HCT116 (cell line): Measurements from ENCODE around the gene TXNDC12. TPM values are rescaled to one million over a fixed set of nuclear protein-coding genes. Genes with fewer than 3 reads are reported as not detected.

ENCODE experiments used
- ATAC-seq: fragments of 200-7000 bp; cut with Tn5 transposase; 2 replicates; pipeline ENCODE4 v1.9.1; 2020; ENCODE audit warnings: mild to moderate bottlenecking, moderate library complexity
- BruUV-seq: library from RNA; stranded (reverse); fragments of 400-500 nt; replicated peaks from 2 replicates; lab custom pipeline; 2021; lab: Mats Ljungman, UMichigan
- CTCF ChIA-PET: fragments of 300-600 bp; sonication (Branson Sonifier 250); formaldehyde crosslinking; loops from one replicate; lab custom pipeline; 2021; ENCODE audit warnings: antibody characterized with exemption; lab: Charles Lee
- POLR2A ChIA-PET: fragments of 300-600, 350-600 bp; sonication (Branson Sonifier 250); formaldehyde crosslinking; loops from one replicate; lab custom pipeline; 2021; ENCODE audit warnings: antibody characterized with exemption; lab: Charles Lee
- RAD21 ChIA-PET, 2 experiments: fragments of 300-600 bp; sonication (Branson Sonifier 250); formaldehyde crosslinking; loops; one replicate each; lab custom pipeline; 2023; ENCODE audit warnings: low total read pairs in 2 of 2; ENCODE audit not compliant: uncharacterized antibody in 2 of 2, unreplicated experiment in 2 of 2, low non-redundant PET in 1 of 2; lab: Charles Lee
- DNase-seq: peaks from one replicate; pipeline ENCODE4 v3.0.0-alpha.2; 2010; ENCODE audit warnings: low read depth, low spot score
- H2AFZ ChIP-seq: fragments of 200-600 bp; shearing (Covaris generic), sonication (generic); 2 replicates; pipeline ENCODE4 v1.6.1; 2017; ENCODE audit warnings: low read depth, mixed run types, mixed read lengths, antibody characterized with exemption, low read length; ENCODE audit not compliant: poor library complexity, severe bottlenecking
- H3K27ac ChIP-seq: 2 replicates; pipeline ENCODE4 v1.5.1; 2012; ENCODE audit warnings: low read depth, low read length
- H3K27me3 ChIP-seq: fragments of 200-600 bp; sonication (generic); 2 replicates; pipeline ENCODE4 v1.6.1; 2016; ENCODE audit warnings: mixed run types, low read length, mixed read lengths; ENCODE audit not compliant: insufficient read depth
- H3K36me3 ChIP-seq, 2 experiments: fragments of 200-500 bp in 1 of 2; fragments of 200-600 bp in 1 of 2; sonication (Bioruptor generic) in 1 of 2; sonication (generic) in 1 of 2; 2 replicates each; pipeline versions ENCODE4 v1.5.1 to v1.6.1; 2014 to 2016; ENCODE audit warnings: low read length in 2 of 2, inconsistent platforms in 1 of 2, mixed read lengths in 1 of 2, mixed run types in 1 of 2; ENCODE audit not compliant: insufficient read depth in 2 of 2, control insufficient read depth in 1 of 2
- H3K4me1 ChIP-seq, 2 experiments: fragments of 200-600 bp in 1 of 2; sonication (generic) in 1 of 2; 2 replicates each; pipeline versions ENCODE4 v1.5.1 to v1.6.1; 2012 to 2017; ENCODE audit warnings: low read length in 2 of 2, inconsistent platforms in 1 of 2, mild to moderate bottlenecking in 1 of 2, mixed read lengths in 1 of 2, mixed run types in 1 of 2, moderate library complexity in 1 of 2; ENCODE audit not compliant: insufficient read depth in 2 of 2, control insufficient read depth in 1 of 2
- H3K4me2 ChIP-seq: fragments of 200-600 bp; sonication (generic); 2 replicates; pipeline ENCODE4 v1.6.1; 2017; ENCODE audit warnings: mixed run types, low read length, mixed read lengths
- H3K4me3 ChIP-seq, 2 experiments: fragments of 200-600 bp in 1 of 2; sonication (generic) in 1 of 2; replicated peaks in 1 of 2; 2 replicates each; pipeline ENCODE4 v1.5.1; 2011 to 2016; ENCODE audit warnings: low read length in 2 of 2, control low read depth in 1 of 2, low read depth in 1 of 2, mild to moderate bottlenecking in 1 of 2, mixed read lengths in 1 of 2, mixed run types in 1 of 2
- H3K79me2 ChIP-seq: fragments of 200-600 bp; sonication (generic); 2 replicates; pipeline ENCODE4 v1.6.1; 2017; ENCODE audit warnings: mild to moderate bottlenecking, mixed run types, low read length, moderate library complexity, mixed read lengths; ENCODE audit not compliant: insufficient read depth
- H3K9ac ChIP-seq: fragments of 200-600 bp; sonication (generic); 2 replicates; pipeline ENCODE4 v1.6.1; 2016; ENCODE audit warnings: low read length, mixed read lengths
- H3K9me2 ChIP-seq: fragments of 200-600 bp; sonication (generic), shearing (Covaris generic); 2 replicates; pipeline ENCODE4 v1.6.1; 2017; ENCODE audit warnings: mixed run types, mild to moderate bottlenecking, moderate library complexity; ENCODE audit not compliant: insufficient read depth
- H3K9me3 ChIP-seq, 2 experiments: fragments of 200-500 bp in 1 of 2; fragments of 200-600 bp in 1 of 2; sonication (Bioruptor generic) in 1 of 2; sonication (generic) in 1 of 2; 2 replicates each; pipeline ENCODE4 v1.6.1; 2014 to 2017; ENCODE audit warnings: low read length in 2 of 2, mixed read lengths in 2 of 2, inconsistent platforms in 1 of 2, low read depth in 1 of 2, mild to moderate bottlenecking in 1 of 2, mixed run types in 1 of 2, moderate library complexity in 1 of 2; ENCODE audit not compliant: control insufficient read depth in 1 of 2, insufficient read depth in 1 of 2
- H4K20me1 ChIP-seq: fragments of 200-600 bp; sonication (generic), shearing (Covaris generic); 2 replicates; pipeline ENCODE4 v1.6.1; 2017; ENCODE audit warnings: mixed run types, mild to moderate bottlenecking, moderate library complexity; ENCODE audit not compliant: insufficient read depth
- CEBPB ChIP-seq: IDR thresholded peaks from 2 replicates; pipeline ENCODE4 v1.6.1; 2012; ENCODE audit warnings: low read depth
- CTCF ChIP-seq, 3 experiments: fragments of 200-600 bp in 1 of 3; sonication (generic) in 1 of 3; IDR thresholded peaks in 2 of 3; conservative IDR thresholded peaks in 1 of 3; 2 replicates each; pipeline ENCODE4 v1.5.1; 2012 to 2017; ENCODE audit warnings: low read depth in 2 of 3, low read length in 2 of 3, antibody characterized with exemption in 1 of 3, borderline replicate concordance in 1 of 3, control low read depth in 1 of 3, mild to moderate bottlenecking in 1 of 3, mixed read lengths in 1 of 3, mixed run types in 1 of 3, moderate library complexity in 1 of 3; ENCODE audit not compliant: insufficient read depth in 1 of 3
- EGR1 ChIP-seq: IDR thresholded peaks from 2 replicates; pipeline ENCODE4 v1.6.1; 2012; ENCODE audit warnings: low read depth
- ELF1 ChIP-seq: IDR thresholded peaks from 2 replicates; pipeline ENCODE4 v1.6.1; 2012; ENCODE audit warnings: low read depth, borderline replicate concordance
- EZH2 ChIP-seq: fragments of 200-600 bp; sonication (generic); IDR thresholded peaks from 2 replicates; pipeline ENCODE4 v1.6.1; 2017; ENCODE audit warnings: antibody characterized with exemption, mixed run types
- FOSL1 ChIP-seq: IDR thresholded peaks from 2 replicates; pipeline ENCODE4 v1.6.1; 2012; ENCODE audit warnings: low read depth
- JUND ChIP-seq: IDR thresholded peaks from 2 replicates; pipeline ENCODE4 v1.6.1; 2012
- POLR2AphosphoS5 ChIP-seq: IDR thresholded peaks from 2 replicates; pipeline ENCODE4 v1.6.1; 2011; ENCODE audit warnings: mild to moderate bottlenecking, low read depth, low read length, moderate library complexity
- RAD21 ChIP-seq: IDR thresholded peaks from 2 replicates; pipeline ENCODE4 v1.6.1; 2012; ENCODE audit warnings: low read depth, mild to moderate bottlenecking
- SIN3A ChIP-seq: IDR thresholded peaks from 2 replicates; pipeline ENCODE4 v1.6.1; 2012; ENCODE audit warnings: low read depth
- SP1 ChIP-seq: IDR thresholded peaks from 2 replicates; pipeline ENCODE4 v1.6.1; 2012; ENCODE audit warnings: low read depth
- YY1 ChIP-seq: IDR thresholded peaks from 2 replicates; pipeline ENCODE4 v1.6.1; 2011; ENCODE audit warnings: low read length, low read depth, moderate library complexity, mild to moderate bottlenecking; ENCODE audit not compliant: insufficient replicate concordance; ENCODE audit errors: extremely low read depth
- ZBTB33 ChIP-seq: IDR thresholded peaks from 2 replicates; pipeline ENCODE4 v1.6.1; 2011; ENCODE audit warnings: mild to moderate bottlenecking, low read length, moderate library complexity; ENCODE audit not compliant: insufficient replicate concordance; ENCODE audit errors: extremely low read depth
- ZFX ChIP-seq: fragments of 450-650 bp; IDR thresholded peaks from 2 replicates; pipeline ENCODE4 v1.6.1; 2017
- ZNF274 ChIP-seq: fragments of 200-500 bp; sonication (Bioruptor generic); IDR thresholded peaks from 2 replicates; pipeline ENCODE4 v1.6.1; 2014; ENCODE audit warnings: mild to moderate bottlenecking, low read depth, low read length, inconsistent platforms
- intact Hi-C: fragments of 100-400 bp; cut with micrococcal nuclease; formaldehyde crosslinking; loops from 2 replicates; pipeline ENCODE4 v1.10.0; 2022
- total RNA-seq: library from RNA; stranded (reverse); gene quantifications from one replicate; pipeline ENCODE4 v1.2.1, GENCODE V29; 2021; ENCODE audit not compliant: unreplicated experiment

Gene TXNDC12
- total RNA-seq, 1 experiment from 2014 or later, result 82.8 TPM

- no TSS peak for BruUV-seq
- Histone ChIP-seq H3K9ac (no peak overlapping the region), H3K9me2 (no peaks in the 10 kb centered on the region), H3K27me3 (no peaks in the 10 kb centered on the region), H3K79me2 (no peaks in the 10 kb centered on the region), H4K20me1 (no peaks in the 10 kb centered on the region), H3K9me3 (no peaks in the 10 kb centered on the region), H3K4me2 (peak overlapping the region; percentile 30), H3K27ac (peak overlapping the region; percentile 3; the same call in 1 of the 2 replicates), H3K4me3 (no peak overlapping the region), H3K36me3 (peaks cover 0 to 4% of the 10 kb centered on the region in 2 experiments; a peak in 2 of 4 replicates), H3K4me1 (peaks cover 21 to 56% of the 10 kb centered on the region in 2 experiments), H2AFZ (no peak overlapping the region)
- intact Hi-C loops, result no loop called here
- RAD21 ChIA-PET, result no interaction called here
- CTCF ChIA-PET, result no interaction called here
- POLR2A ChIA-PET, result no interaction called here
- ATAC-seq (peak; percentile 68), DNase-seq (peak; percentile 26)
- no peak for TF ChIP-seq CTCF (IDR thresholded peaks at IDR 0.05 in 2 of 3, conservative IDR thresholded peaks at IDR 0.05 in 1 of 3; ENCODE audit: borderline replicate concordance in 1 of 3, insufficient read depth in 1 of 3, low read depth in 2 of 3, low read length in 2 of 3)
- no peak for TF ChIP-seq ZNF274
- no peak for TF ChIP-seq CEBPB
- peak; percentile 8; the same call in 1 of the 2 replicates for TF ChIP-seq SP1
- TF ChIP-seq RAD21, result no peak
- no peak for TF ChIP-seq YY1
- no peak for TF ChIP-seq POLR2AphosphoS5
- no peak for TF ChIP-seq ZFX
- no peak for TF ChIP-seq EGR1
- TF ChIP-seq JUND, result no peak
- TF ChIP-seq FOSL1, result peak; percentile 28; the same call in 1 of the 2 replicates
- no peak for TF ChIP-seq ZBTB33
- no peak for TF ChIP-seq SIN3A
- TF ChIP-seq EZH2, result no peak
- TF ChIP-seq ELF1, result no peak
These were observed 81.2 kb downstream of the TXNDC12 start for GRCh38 chr1:51973587-51974474.
